OCI-M2 (cell line): Measurements from ENCODE around the gene LAMA5.
"Not testable (repeated sequence)": the region's sequence is repeated elsewhere in the genome, so short reads cannot be mapped to it uniquely, and the experiment has no call there.

ENCODE experiments used
- DNase-seq: peaks from one replicate; lab custom pipeline; 2025; ENCODE audit not compliant: unreplicated experiment; lab: John Stamatoyannopoulos, UW

LAMA5 gene

DNA sequence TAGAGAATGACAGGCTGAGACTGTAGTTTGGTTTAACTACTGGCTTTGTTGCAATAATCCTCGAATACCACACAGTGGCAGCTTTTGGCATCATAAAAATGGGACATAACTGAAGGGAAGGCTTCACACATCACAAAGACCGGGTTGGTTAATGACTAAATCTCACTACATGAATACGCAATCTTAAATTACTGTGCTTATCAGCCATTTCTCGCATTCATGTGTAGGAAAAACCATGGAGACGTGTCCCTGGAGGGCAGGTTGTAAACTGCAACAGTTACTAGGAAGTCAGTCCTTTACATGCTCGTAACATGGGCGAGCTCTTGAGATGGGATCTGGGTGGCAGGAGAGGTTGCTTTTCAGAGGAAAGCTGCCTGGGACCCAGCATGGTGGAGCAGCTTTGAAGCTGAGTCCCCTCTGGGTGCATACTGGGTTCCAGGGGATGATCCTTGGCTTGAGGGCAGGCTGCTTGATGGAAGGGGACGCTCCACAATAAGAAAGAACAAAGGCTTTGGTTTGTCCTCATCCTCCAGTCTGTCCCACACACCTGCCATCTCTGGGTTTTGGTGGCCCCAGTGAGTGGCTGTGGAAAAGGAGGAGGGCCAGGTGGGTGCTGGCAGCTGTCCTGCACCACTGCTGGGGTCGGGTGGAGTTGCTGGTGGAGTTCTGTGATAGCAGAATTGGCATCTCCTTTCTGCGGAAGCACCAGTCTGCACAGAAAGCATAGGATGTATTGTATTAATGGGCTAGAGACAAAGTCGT, 21.9 kb upstream of the LAMA5 start:
- no peak for DNase-seq

DNA sequence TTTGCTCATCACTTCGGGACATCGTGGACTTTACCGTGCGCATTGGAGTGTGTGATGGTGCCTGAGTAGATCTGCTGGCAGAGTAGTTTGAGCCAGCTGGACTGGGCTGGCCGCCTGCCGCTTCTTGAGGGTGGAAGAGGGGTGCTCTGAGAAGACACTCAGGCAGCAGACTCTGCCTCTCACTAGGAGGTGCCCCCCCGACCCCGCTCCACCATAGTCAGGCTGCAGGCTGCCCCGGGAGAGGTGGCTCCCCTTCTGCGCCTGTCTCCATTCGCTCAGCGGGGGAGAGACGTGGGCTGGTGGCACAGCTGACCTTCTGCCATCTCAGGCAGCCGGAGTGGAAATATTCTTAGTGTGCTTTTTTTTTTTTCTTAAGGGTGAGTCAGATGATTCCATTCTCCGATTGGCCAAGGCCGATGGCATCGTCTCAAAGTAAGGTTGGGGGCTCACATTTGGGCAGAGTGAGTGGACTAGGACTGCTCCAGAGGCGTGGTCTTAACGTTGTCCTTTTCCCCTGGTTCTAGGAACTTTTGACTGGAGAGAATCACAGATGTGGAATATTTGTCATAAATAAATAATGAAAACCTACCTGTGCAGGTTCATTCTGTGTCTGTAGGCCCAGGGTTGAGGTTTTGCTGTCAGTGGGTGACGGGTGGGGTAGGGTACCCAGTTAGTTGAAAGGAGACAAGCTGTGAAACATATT, 21.0 kb upstream of the LAMA5 start:
- no peak for DNase-seq

DNA sequence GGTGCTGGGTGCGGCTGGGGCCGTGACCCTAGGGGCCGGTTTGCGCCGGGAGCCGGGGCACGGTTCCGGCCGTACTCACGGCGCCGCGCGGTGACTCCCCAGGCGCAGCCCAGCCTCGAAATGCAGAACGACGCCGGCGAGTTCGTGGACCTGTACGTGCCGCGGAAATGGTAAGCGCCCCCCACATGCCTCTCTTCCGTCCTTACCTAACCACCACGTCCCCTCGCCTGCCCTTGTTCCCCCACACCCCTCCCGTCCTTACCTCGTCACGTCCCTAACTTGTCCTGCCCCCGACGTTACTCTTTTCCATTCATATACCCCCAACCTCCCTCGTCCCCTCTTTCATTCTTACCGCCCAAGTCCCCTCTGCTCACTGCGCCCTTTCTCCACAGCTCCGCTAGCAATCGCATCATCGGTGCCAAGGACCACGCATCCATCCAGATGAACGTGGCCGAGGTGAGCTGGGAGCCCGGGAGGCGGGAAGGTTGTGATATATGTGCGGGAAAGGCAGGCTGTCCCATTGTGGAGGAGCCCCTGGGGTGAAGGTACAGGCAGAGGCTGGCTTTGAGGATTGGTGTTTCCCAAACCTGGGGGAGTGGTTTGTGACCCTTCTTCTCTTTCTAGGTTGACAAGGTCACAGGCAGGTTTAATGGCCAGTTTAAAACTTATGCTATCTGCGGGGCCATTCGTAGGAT, 20.3 kb upstream of the LAMA5 start:
- DNase-seq, result no peak

DNA sequence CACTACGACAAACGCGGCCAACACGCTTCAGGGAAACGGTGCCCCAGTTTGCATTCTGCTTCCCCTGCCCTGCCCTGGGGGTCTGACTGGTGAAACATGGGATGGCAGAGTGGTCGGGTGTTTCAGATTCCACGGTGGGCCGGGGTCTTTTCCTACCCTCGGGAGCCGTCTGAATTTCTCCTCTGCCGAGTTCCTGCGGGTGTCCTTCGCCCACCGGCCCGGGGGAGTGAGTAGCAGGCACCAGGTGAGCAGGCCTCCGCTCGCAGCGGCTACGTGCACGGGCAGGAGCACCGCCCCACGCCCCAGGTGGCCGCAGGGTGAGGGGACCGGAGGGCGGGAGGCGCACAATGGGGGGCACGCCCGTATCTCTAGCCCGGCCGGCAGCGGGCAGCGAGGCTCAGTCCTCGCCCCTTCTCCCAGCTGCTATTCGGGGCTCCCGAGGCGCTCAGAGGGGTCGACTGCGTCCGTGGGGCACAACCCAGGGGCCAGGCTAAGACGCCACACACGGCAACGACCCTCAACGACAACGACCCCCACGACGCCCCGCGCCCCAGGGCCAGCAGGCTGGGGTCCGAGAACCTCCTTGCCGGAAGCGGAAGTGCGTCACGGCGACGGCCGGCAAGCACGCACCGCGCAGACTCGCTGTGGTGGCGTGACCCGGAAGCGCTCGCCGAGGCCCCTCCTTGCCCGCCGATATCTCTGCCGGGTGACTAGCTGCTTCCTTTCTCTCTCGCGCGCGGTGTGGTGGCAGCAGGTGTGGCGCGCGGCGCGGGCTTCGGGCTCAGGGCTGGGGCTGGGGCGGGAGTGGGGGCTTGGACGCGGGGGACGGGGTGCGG, 19.5 kb upstream of the LAMA5 start, which contains the start of gene RPS21:
RPS21 (plus strand) TSS at position 721 of the 836 bp plus-strand sequence. CDS start 236 bp downstream, outside the sequence.
- peak; percentile 55 for DNase-seq

DNA sequence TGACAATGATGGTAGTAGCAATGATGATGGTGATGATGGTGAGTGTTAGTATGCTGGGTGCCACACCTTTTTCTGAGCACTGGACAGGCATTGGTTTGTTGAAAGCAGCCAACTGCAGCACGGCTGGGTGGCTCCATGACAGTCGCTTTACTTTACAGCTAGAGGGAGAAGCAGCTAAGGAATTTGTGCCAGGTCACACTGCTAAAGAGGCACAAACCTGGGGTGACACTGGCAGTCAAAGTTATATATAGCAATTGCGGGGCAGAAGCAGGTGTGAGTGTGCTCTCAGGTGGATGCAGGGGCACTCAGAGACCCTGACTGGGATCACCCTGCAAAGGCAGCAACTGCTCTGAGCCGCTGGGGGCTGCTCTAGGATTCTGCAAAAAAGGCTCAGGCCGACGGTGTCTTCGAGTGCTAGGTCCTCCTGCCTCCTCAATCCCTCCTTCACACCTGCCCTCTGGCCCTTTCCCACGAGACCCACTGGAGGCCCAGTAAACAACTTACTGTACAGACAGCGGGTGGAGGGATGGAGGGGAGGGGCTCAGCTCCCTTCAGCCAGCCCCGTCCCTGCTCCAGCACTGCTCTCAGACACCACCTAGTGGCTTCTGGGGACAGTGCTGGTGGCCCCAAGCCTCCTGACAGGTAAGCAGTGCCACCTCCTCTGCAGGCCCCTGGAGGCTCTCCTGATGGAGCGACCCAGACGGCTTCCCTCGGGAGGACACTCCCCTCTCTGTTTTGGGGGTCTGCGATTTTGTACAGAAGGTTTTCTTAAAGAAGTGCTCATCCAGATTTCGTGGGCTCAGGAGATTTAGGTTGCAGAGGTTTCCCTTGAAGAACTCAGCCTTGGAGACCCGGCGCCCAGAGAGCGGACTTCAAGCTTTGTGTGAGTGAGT, 15.4 kb upstream of the LAMA5 start:
- peak; percentile 37 for DNase-seq

DNA sequence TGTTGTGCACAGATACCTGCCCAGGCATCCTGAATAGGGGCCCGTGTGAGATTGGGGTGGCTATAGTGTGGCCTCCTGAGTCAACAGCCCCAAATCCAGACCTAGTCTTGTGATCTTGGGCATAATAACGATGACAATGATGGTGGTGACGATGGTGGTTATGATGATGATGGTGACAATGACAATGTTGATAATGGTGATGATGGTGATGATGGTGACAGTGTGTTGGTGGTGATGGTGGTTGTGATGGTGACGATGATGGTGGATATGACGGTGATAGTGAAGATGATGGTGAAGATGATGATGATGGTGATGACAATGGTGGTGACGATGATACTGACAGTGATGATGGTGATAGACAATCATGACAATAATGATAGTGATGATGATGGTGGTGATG, 14.7 kb upstream of the LAMA5 start:
- no peak for DNase-seq

DNA sequence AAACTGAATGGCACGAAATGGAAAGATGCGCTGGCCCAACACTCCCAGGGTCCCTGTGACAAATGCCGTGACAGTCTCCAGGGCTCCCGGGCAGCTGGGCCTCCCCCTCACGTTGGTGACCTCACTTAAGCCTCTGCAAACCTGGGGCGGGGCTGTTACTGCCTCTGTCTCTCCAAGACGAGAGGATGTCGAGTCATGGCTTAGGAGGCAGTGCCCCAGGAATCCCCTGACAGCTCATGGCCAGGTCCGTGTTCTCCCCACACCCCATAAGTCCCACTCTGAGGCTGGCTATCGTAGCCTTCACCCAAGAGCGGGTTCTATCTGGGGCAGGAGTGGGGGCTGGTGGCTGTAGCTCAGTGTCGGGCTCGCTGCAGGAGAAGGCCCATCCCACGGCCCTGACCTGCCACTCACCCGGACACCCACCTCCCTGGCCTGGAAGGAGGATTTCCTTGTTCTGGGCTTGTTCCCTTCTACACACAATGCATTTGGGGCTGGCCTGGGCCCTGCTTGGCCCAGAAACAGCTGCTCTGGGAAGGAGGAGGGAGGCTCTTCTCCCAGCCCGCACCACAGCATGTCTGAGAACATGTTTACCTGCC, 14.2 kb upstream of the LAMA5 start:
- no peak for DNase-seq

DNA sequence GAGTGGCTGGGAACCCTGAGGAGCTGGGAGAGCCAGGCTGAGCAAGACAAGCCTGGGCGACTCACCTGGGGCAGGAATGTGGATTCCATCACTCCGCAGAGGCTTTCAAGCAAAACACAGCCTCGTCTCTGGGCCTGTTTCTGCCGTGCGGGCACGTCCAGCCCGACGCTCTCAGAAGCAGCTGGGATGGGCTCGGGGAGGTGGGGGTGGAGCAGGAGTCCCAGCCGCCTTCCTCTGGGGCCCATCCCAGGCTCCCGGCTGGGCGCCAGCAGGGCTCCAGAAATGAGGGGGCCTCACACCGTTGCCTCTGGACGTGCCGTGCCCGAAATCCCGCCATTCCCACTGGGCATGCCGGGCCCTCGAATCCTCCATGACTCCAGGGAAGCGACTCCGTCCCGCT, 11.1 kb upstream of the LAMA5 start:
- no peak for DNase-seq

DNA sequence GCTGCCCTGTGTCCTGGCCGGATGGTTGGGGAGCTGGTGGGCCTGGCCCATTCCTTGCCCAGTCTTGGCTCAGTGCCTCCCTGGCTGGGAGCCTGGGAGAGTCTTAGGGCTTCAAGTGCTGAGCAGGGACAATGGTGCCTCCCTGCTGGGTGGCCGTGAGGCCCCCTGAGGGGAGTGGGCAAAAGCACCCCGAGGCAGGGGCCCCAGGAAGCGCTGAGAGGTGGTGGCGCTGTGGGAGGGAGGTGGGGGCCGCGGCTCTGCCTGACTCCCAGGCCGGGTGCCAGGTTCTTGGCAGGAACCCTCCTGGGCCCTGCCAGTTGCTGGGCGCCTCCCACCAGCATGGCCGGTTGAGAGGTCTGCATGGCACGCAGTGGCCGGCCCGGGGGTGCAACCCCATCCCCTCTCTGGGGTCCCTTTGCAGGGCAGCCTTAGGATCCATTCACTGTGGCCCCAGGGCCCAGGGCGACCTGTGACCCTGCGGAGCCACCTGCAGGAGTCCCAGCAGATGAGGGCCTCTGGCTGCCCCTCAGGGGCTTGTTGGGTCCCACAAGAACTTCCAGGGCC, 10.6 kb upstream of the LAMA5 start:
- DNase-seq, result no peak

DNA sequence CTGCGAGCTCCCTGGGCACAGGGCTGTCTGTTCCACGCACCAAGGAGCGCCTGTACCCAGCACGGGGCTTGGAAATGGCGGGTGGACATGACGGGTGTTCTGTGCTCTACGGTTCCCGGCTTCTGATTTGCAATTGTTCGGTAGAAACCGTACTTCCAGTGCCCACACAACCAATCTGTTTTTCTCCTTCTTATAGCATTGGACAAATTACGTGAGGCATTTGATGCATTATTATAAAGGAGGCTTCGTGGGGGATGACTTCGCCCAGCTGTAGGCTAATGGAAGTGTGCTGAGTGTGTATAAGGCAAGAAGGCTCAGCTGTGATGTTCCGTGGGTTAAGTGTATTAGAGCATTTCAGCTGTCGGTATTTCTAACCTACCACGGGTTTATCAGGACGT, 10.0 kb upstream of the LAMA5 start:
- no peak for DNase-seq

DNA sequence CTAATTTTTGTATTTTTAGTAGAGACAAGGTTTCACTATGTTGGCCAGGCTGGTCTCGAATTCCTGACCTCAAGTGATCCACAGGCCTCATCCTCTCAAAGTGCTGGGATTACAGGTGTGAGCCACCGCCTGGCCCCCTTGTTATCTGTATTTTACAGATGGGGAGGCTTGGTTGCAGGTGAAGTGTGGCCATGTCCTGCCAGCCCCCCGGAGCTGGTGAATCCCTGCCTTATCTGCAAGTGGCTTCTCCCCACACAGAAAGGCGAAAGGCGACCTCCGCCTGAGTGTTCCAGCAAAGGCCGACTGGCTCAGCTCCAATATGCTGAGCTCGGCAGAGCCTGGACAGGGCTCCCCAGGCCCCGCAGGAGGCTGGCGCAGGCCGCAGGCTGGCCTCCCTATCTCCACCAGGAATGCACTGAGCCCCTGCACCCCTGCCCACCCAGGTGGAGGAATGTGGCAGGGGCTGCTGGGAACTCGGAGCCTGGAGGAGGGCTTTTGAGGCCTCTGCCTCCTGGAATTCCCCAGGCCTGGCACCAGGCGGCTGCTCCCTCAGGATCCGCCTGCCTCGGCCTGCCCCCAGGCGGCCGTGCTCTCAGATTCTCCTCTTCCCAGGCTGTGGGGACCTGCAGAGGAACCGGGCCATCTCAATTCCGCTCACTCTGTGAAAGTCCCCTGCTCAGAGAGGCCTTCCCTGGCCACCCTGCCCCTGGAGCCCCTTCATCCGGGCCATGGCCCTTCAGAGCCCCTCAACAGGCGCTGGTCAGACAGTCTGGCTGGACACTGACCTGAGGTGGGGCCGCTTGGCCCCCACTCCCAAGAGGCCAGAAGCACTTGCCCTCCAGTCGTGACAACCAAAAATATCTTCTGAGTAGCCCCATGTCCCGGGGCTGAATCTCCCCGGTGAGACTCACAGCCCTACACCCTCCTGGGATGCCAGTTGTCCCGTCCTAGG, 9.3 kb upstream of the LAMA5 start:
- DNase-seq, result no peak

DNA sequence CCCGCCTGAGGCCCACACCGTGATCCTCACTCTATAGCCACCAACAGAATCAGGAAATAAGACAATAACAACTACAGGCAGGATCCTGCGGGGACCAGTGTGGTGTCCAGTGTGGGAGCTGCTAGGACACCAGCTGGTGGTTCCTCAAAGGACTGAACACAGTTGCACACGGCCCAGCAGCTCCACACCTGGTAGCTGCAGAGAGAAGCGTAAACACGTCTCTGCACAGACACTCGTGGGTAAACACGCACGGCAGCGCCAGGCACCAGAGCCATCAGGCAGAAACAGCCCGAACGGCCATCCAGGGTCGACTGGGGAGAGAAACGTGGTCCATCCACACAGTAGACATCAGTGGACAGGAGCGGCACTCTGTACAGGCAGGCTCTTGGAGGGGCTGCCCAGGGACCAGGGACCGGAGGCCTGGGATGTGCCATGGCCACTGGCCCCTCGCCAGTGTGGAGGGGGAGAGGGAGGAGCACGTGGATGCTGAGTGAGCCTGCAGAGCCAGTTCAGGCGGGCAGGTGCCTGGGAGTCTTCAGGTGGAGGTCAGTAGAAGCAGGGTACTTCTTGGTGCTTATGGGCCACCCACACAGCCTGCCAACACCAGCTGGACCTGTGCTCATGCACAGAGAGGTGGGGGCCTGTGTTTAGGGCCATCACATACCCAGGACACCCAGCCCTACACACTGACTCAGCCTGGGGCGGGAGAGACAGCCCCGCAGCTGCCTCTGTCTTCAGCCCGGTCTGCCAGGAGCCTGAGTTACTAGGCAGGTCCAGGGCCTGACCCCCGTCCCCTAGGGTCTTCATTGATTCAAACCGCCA, 7.4 kb upstream of the LAMA5 start:
- DNase-seq, result no peak

DNA sequence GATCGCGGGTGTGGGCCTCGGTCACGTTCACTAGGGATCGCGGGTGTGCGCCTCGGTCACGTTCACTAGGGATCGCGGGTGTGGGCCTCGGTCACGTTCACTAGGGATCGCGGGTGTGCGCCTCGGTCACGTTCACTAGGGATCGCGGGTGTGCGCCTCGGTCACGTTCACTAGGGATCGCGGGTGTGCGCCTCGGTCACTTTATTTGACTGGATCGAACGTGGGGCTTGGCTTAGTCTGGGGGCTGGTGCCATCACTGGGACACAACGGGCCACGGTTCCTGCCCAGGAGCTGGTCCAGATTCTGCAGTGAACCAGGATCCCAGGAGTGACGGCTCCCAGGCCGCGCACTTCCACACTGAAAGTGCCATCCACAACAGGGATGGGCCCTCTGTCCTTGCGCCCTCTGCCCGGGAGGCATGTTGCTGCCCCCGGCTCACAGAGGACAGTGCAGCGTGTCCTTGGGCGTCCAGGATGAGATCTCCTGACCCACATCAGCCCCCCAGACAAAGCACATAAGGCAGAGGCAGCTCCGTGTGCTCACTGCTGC, 6.6 kb upstream of the LAMA5 start:
- DNase-seq, result not testable (repeated sequence)

DNA sequence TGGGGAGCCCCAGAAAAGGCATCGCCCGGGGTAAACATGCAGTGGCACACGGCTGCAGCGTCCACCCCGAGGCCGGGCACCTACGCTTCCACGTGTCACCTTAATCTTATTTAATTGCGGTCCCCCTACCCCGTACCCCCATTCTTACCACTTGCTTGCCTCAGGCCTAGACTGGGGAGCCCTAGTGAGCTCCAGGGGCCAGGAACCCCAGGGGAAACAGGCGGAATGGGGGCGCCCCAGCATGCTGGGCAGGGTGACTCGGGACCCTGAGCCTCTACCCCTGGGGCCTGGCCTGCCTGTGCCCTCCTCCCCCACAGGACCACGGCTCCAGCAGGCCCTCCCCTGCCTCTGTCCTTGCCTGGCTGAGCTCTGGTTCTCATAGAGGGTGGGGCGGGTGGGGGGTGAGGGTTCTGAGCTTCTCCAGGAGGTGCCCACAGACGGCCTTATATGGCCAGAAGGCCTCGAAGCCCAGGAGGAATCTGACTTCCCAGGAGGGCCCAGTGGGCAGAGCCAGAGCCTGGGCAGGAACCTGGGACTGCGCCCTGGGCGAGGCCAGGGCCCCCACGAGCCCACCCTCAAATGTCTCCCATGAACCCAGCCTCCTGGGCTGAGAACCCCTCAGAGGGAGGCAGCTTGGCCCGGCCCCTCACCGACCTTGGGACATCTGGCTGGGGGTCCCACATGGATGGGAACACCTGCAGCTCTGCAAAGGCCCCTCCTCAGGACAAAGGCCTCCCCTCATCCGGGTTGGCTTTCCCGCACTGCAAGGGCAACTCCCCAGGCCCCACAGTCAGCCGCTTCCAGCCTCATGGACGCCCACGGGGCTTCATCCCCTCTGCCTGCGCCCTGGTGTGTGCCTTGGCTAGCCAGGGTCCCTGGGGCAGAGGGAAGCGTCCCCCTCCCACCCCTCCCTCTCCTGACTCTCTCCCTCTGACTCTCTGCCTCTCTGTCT, 5.2 kb upstream of the LAMA5 start:
- no peak for DNase-seq

DNA sequence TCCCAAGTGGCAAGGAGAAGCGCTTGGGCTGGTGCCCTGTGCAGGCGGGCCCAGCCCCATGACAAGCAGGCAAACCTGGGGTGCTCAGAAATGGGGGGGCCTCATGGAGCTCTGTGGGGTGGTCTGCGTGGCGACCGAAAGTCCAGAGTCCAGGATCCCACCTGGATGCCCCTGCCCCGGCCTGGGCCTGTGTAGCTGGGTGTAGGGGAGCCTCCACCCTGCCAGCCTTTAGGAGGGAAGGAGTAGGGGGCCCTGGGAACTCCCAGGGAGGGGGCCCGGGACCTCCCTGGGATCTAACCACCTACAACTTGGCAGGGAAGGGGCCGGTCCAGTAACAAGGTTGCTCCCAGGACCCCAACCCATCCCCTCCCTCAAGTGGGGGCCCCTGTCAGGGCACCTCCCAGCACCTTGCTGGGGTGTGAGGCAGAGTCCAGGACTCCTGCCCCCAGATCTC, 4.5 kb upstream of the LAMA5 start:
- no peak for DNase-seq
